K562 (cell line): Measurements from ENCODE around the gene ZNF157. TPM values are rescaled to one million over a fixed set of nuclear protein-coding genes. Genes with fewer than 3 reads are reported as not detected.

Experiments used
- ATAC-seq: fragments of 200-7000 bp; cut with Tn5 transposase; 3 replicates; pipeline ENCODE4 v1.9.1; 2020; ENCODE audit warnings: moderate library complexity
- BruUV-seq: library from RNA; stranded (reverse); fragments of 400-500 nt; replicated peaks from 2 replicates; lab custom pipeline; 2021; lab: Mats Ljungman, UMichigan
- CTCF ChIA-PET: fragments of 300-600 bp; formaldehyde crosslinking; extraction: SDS; loops from one replicate; lab custom pipeline; 2021; ENCODE audit warnings: low intra/inter-chr PET ratio; lab: Yijun Ruan, JAX
- POLR2A ChIA-PET: fragments of 300-600, 350-650 bp; sonication (Branson Sonifier 250); formaldehyde crosslinking; extraction: SDS; loops from one replicate; lab custom pipeline; 2021; ENCODE audit warnings: antibody characterized with exemption, inconsistent platforms; lab: Yijun Ruan, JAX
- DNase-seq, 4 experiments: peaks; one replicate each; pipeline versions ENCODE4 v3.0.0 to v3.0.0-alpha.2; 2011 to 2018; ENCODE audit warnings: low spot score in 3 of 4, mixed read lengths in 3 of 4; ENCODE audit errors: extremely low read depth in 1 of 4
- FAIRE-seq: peaks from 2 replicates; lab custom pipeline; 2011; peaks lifted over from hg19 to GRCh38; lab: Jason Lieb, UNC
- H2AFZ ChIP-seq: 2 replicates; pipeline ENCODE4 v1.6.0; 2011; ENCODE audit warnings: low read depth, low read length, control low read depth, inconsistent platforms
- H3K27ac ChIP-seq: fragments of 200-600 bp; 3 replicates; pipeline ENCODE4 v1.8.0; 2011; ENCODE audit warnings: low read depth, mild to moderate bottlenecking, control low read depth, inconsistent platforms, low read length, moderate library complexity, mixed read lengths; ENCODE audit errors: extremely low read depth
- H3K27me3 ChIP-seq, 2 experiments: fragments of 300-600 bp in 1 of 2; 2 replicates in 1 of 2; 3 replicates in 1 of 2; pipeline versions ENCODE4 v1.6.0 to v1.8.0; 2011; ENCODE audit warnings: inconsistent platforms in 2 of 2, low read length in 2 of 2, mild to moderate bottlenecking in 1 of 2, mixed read lengths in 1 of 2, moderate library complexity in 1 of 2; ENCODE audit not compliant: control insufficient read depth in 2 of 2, insufficient read depth in 2 of 2
- H3K36me3 ChIP-seq: fragments of 300-600 bp; 3 replicates; pipeline ENCODE4 v1.8.0; 2011; ENCODE audit warnings: mild to moderate bottlenecking, low read length, inconsistent platforms; ENCODE audit not compliant: control insufficient read depth, insufficient read depth
- H3K4me1 ChIP-seq, 2 experiments: fragments of 200-600 bp in 1 of 2; replicated peaks in 1 of 2; 2 replicates in 1 of 2; 3 replicates in 1 of 2; pipeline versions ENCODE4 v1.5.1 to v1.8.0; 2011; ENCODE audit warnings: inconsistent platforms in 2 of 2, low read length in 2 of 2, mild to moderate bottlenecking in 1 of 2, mixed read lengths in 1 of 2, moderate library complexity in 1 of 2; ENCODE audit not compliant: control insufficient read depth in 2 of 2, insufficient read depth in 2 of 2
- H3K4me2 ChIP-seq: 2 replicates; pipeline ENCODE4 v1.6.1; 2011; ENCODE audit warnings: low read length, control low read depth, inconsistent platforms, mixed read lengths; ENCODE audit not compliant: insufficient read depth
- H3K4me3 ChIP-seq: fragments of 200-600 bp; sonication (generic), shearing (Covaris generic); 2 replicates; pipeline ENCODE4 v1.5.1; 2016; ENCODE audit warnings: control low read depth, inconsistent platforms
- H3K79me2 ChIP-seq: fragments of 200-600 bp; 3 replicates; pipeline ENCODE4 v1.8.0; 2011; ENCODE audit warnings: low read length, inconsistent platforms; ENCODE audit not compliant: control insufficient read depth, insufficient read depth
- H3K9ac ChIP-seq, 2 experiments: 2 replicates each; pipeline versions ENCODE4 v1.6.0 to v1.6.1; 2011; ENCODE audit warnings: low read depth in 2 of 2, low read length in 2 of 2, control low read depth in 1 of 2, inconsistent platforms in 1 of 2, mild to moderate bottlenecking in 1 of 2, mixed read lengths in 1 of 2; ENCODE audit not compliant: insufficient read depth in 1 of 2
- H3K9me1 ChIP-seq: one replicate; pipeline ENCODE4 v1.6.0; 2011; ENCODE audit warnings: inconsistent platforms, mild to moderate bottlenecking, low read length, moderate library complexity; ENCODE audit not compliant: control insufficient read depth, insufficient read depth
- H3K9me3 ChIP-seq: replicated peaks from 2 replicates; pipeline ENCODE4 v1.5.1; 2011; ENCODE audit warnings: low read depth, low read length, inconsistent platforms; ENCODE audit not compliant: control insufficient read depth, insufficient read depth
- H4K20me1 ChIP-seq: replicated peaks from 2 replicates; pipeline ENCODE4 v1.6.1; 2011; ENCODE audit warnings: low read length, inconsistent platforms, mixed read lengths; ENCODE audit not compliant: control insufficient read depth, insufficient read depth
- CSDE1 ChIP-seq, 2 experiments: fragments of 450-650 bp; IDR thresholded peaks; 2 replicates each; pipeline ENCODE4 v1.6.1; 2016; ENCODE audit warnings: mild to moderate bottlenecking in 1 of 2
- ELF2 ChIP-seq: fragments of 250-450 bp; sonication (Bioruptor Pico); IDR thresholded peaks from 2 replicates; pipeline ENCODE4 v1.5.0; 2021; ENCODE audit warnings: mild to moderate bottlenecking
- FOXJ3 ChIP-seq: sonication (generic); formaldehyde crosslinking; IDR thresholded peaks from 2 replicates; pipeline ENCODE4 v1.4.0; 2020; ENCODE audit warnings: mild to moderate bottlenecking, missing genetic modification reagents
- IFI16 ChIP-seq: fragments of 250-450 bp; sonication (Bioruptor Pico); IDR thresholded peaks from 2 replicates; pipeline ENCODE4 v2.1.2; 2022; ENCODE audit warnings: mild to moderate bottlenecking, inconsistent platforms
- KHSRP ChIP-seq: fragments of 450-650 bp; IDR thresholded peaks from 2 replicates; pipeline ENCODE4 v1.6.1; 2017
- PHF8 ChIP-seq: fragments of 200-600 bp; sonication (generic); IDR thresholded peaks from 2 replicates; pipeline ENCODE4 v1.6.1; 2012; ENCODE audit warnings: mixed run types, mild to moderate bottlenecking, inconsistent platforms, low read length, moderate library complexity, borderline replicate concordance
- RREB1 ChIP-seq: fragments of 250-450 bp; sonication (Bioruptor Pico); IDR thresholded peaks from 2 replicates; pipeline ENCODE4 v1.4.0; 2020
- ZNF592 ChIP-seq: fragments of 450-650 bp; IDR thresholded peaks from 2 replicates; pipeline ENCODE4 v1.6.1; 2017; ENCODE audit warnings: antibody characterized with exemption, mild to moderate bottlenecking
- ZNF79 ChIP-seq: fragments of 250-450 bp; sonication (Bioruptor Pico); IDR thresholded peaks from 2 replicates; pipeline ENCODE4 v1.4.0; 2020; ENCODE audit warnings: low read depth, mild to moderate bottlenecking, moderate library complexity
- WGBS: fragments of 100-300 bp; shearing (Covaris generic); methylation state at CpG from one replicate; pipeline ENCODE4 v1.1.6; 2016; ENCODE audit warnings: low coverage, mixed read lengths; ENCODE audit not compliant: insufficient coverage; ENCODE audit errors: missing lambda C conversion rate; 5-methylcytosine and 5-hydroxymethylcytosine counted together
- in situ Hi-C: fragments of 300-500 bp; cut with MboI; formaldehyde crosslinking; loops from 4 replicates; pipeline ENCODE4 v1.15.0; 2018; ENCODE audit warnings: inconsistent platforms, mixed read lengths
- intact Hi-C: fragments of 100-400 bp; cut with micrococcal nuclease; formaldehyde crosslinking; loops from 2 replicates; pipeline ENCODE4 v1.14.2; 2022
- polyA plus RNA-seq, 8 experiments: library from polyadenylated mRNA; depleted of rRNA in 4 of 8; stranded (reverse) in 5 of 8; unstranded in 3 of 8; fragments of >200 nt; fragmentation: Nextera tagmentation in 2 of 8; fragmentation: Illumina TruSeq in 1 of 8; extraction: Ambion mirVana in 2 of 8; extraction: Trizol in 1 of 8; gene quantifications; 2 replicates each; pipeline versions ENCODE4 v1.2.1 to v1.2.3, GENCODE V29; 2011 to 2014; ENCODE audit warnings: inconsistent platforms in 1 of 8, missing spikeins in 1 of 8
- total RNA-seq, 7 experiments: library from RNA; depleted of rRNA in 6 of 7; stranded (reverse); fragments of >200 nt in 6 of 7; fragmentation: Illumina TruSeq in 2 of 7; extraction: Trizol in 2 of 7; gene quantifications; 2 replicates each; pipeline versions ENCODE4 v1.2.1 to v1.2.3, GENCODE V29; 2011 to 2021; ENCODE audit warnings: low replicate concordance in 1 of 7

The ZNF157 gene
- total and polyA plus RNA-seq, 9 of the 15 experiments (the other 6 are each of a cell fraction or from before 2014, with no cell fraction given): 0.03 TPM; not detected in 8

- TF ChIP-seq ZNF592 (no peak), FOXJ3 (CRISPR knock-in tag) (no peak), KHSRP (no peak), ELF2 (CRISPR knock-in tag) (no peak), ZNF79 (CRISPR knock-in tag) (no peak), RREB1 (no peak), PHF8 (no peak), IFI16 (CRISPR knock-in tag) (no peak), CSDE1 (IDR thresholded peaks at IDR 0.05) (no peak)
- no TSS peak for BruUV-seq
Measured at GRCh38 chrX:47446971-47447370, 76.6 kb downstream of the ZNF157 start.

More at GRCh38 chrX:47446971-47447370, 76.6 kb downstream of the ZNF157 start:
- peaks cover 8% of the 10 kb centered on the region; the same call in 1 of the 3 replicates for H3K36me3 ChIP-seq
- H3K4me1 ChIP-seq: no peaks in the 10 kb centered on the region
- no peak overlapping the region for H3K4me2 ChIP-seq
- FAIRE-seq (no peak), ATAC-seq (no peak), DNase-seq (no peak)
- no peaks in the 10 kb centered on the region for H3K27me3 ChIP-seq
- no peaks in the 10 kb centered on the region for H4K20me1 ChIP-seq
- H3K27ac ChIP-seq: no peak overlapping the region
- H3K79me2 ChIP-seq: no peaks in the 10 kb centered on the region
- intact Hi-C loops (no loop called here), in situ Hi-C loops (no loop called here)
- no peak overlapping the region for H2AFZ ChIP-seq
- no peaks in the 10 kb centered on the region for H3K9me1 ChIP-seq
- CTCF ChIA-PET: no interaction called here
- peaks cover 7% of the 10 kb centered on the region for H3K9me3 ChIP-seq
- POLR2A ChIA-PET: no interaction called here
- H3K4me3 ChIP-seq: no peak overlapping the region
- WGBS: 60% methylated on average over 1 of the region's 2 CpGs
- no peak overlapping the region for H3K9ac ChIP-seq
